Epithelial cell of proximal tubule (primary cell): ENCODE results near the gene ZBTB44. TPM values are rescaled to one million over a fixed set of nuclear protein-coding genes. Genes with fewer than 3 reads are reported as not detected.

Experiments
- DNase-seq: peaks from one replicate; pipeline ENCODE4 v3.0.0-alpha.2; 2011; ENCODE audit warnings: low read depth
- H3K4me3 ChIP-seq: 2 replicates; pipeline ENCODE4 v1.5.1; 2011; ENCODE audit warnings: low read depth, mild to moderate bottlenecking, low read length
- total RNA-seq: library from RNA; depleted of rRNA; stranded (reverse); fragments of >200 nt; gene quantifications from 2 replicates; pipeline ENCODE4 v1.2.3, GENCODE V29; 2015
- TF ChIP-seq, protein P1 (sequence below): conservative IDR thresholded peaks from 2 replicates; pipeline ENCODE4 v1.5.1; 2012; ENCODE audit warnings: low read depth, mild to moderate bottlenecking, low read length

The ZBTB44 gene
- total RNA-seq, 1 donor from 2014 or later: 14.8 TPM

DNA sequence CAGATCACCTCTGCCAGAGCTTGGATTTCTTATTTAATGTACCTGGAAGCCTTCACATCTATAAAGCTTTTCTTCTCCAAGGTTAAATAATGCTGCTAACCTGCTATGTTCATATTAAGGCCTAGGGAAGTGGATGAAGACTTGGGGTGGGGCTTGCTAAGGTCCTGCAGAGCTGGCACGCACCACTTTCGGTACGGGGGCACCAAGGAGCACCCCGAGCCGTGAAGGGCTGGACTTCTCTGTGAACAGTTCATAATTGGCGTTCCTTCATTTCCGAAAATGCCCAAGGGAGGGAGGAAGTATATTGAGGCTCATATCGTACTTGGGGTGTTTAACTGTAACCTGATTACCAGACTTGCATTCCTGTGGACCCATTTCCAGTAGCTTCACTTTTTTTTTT, 95.6 kb downstream of the ZBTB44 start:
- no peak for DNase-seq
- H3K4me3 ChIP-seq: no peak overlapping the region

DNA sequence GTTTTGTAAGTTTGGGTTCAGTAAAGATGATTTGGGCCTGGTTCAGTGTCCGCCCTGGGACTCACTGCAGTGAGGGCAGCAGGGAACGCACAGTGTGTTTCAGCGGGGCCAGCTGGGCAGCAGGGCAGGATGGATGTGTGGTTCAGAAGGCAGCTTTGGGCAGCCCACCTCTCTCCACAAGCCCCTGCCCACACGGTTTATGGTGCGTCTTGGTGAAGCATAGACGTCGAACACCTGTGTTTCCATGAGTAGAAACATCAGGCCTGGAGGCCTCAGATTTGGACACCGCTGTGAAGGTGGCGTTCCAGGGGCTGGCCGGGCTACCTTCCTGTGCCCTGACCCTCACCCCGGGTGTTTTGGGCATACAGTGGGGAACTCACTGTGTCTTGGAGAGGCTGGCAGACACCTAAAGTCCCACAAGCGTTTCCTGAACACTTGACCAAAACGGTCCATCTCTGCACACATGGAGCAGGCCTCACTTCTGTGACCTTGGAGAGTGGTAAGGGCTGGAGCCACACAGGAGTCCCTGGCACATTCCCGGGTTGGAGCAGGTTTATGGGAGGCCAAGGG, 96.1 kb downstream of the ZBTB44 start:
- DNase-seq: no peak
- TF ChIP-seq, protein P1, sequence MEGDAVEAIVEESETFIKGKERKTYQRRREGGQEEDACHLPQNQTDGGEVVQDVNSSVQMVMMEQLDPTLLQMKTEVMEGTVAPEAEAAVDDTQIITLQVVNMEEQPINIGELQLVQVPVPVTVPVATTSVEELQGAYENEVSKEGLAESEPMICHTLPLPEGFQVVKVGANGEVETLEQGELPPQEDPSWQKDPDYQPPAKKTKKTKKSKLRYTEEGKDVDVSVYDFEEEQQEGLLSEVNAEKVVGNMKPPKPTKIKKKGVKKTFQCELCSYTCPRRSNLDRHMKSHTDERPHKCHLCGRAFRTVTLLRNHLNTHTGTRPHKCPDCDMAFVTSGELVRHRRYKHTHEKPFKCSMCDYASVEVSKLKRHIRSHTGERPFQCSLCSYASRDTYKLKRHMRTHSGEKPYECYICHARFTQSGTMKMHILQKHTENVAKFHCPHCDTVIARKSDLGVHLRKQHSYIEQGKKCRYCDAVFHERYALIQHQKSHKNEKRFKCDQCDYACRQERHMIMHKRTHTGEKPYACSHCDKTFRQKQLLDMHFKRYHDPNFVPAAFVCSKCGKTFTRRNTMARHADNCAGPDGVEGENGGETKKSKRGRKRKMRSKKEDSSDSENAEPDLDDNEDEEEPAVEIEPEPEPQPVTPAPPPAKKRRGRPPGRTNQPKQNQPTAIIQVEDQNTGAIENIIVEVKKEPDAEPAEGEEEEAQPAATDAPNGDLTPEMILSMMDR: no peak

More for the DNA sequence above, 95.6 kb downstream of the ZBTB44 start:
- TF ChIP-seq, protein P1: no peak

DNA sequence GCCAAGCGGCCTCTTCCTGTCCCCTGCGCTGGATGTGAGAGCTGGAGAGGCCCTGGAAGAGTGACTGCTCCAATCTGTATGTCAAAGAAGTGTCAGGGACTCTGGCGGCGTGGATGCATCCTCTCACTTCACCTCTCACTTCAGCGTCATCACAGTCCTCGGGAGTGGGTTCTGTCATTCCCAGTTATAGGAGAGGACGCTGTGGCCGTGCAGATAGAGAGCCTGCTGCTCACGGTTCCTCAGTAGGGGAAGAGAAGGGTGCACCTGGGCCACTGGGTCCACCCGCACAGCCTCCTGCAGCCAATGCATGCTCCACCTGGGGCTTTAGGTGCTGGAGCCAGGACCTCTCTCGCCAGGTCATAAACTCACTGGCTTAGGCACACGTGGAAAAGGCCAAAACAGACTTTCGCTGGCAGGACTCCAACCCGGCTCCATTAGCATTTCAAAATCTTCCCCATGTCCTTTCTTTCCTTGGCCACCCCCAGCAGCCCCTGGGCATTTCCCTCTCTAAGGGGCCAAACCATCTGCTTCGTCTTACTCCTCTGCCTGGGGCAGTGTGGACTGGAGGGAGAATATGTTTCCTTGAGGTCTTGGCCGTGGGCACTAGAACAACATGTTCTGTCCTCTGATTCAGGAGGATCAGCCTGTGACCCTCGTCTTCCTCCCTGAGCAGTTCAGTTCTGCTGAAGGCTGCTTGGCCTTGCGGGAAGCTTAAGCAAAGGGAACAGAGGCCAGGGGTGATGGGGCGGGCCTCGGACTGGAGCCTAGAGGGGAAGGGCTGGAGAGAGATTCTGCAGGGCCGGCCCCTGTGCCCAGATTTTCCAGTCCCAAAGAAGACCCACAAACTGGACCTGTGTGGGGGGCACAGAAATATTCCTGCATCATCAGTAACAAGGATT, 97.3 kb downstream of the ZBTB44 start:
- H3K4me3 ChIP-seq: no peak overlapping the region
- TF ChIP-seq, protein P1: no peak
- DNase-seq: no peak

More for the DNA sequence above, 96.1 kb downstream of the ZBTB44 start:
- H3K4me3 ChIP-seq: no peak overlapping the region

DNA sequence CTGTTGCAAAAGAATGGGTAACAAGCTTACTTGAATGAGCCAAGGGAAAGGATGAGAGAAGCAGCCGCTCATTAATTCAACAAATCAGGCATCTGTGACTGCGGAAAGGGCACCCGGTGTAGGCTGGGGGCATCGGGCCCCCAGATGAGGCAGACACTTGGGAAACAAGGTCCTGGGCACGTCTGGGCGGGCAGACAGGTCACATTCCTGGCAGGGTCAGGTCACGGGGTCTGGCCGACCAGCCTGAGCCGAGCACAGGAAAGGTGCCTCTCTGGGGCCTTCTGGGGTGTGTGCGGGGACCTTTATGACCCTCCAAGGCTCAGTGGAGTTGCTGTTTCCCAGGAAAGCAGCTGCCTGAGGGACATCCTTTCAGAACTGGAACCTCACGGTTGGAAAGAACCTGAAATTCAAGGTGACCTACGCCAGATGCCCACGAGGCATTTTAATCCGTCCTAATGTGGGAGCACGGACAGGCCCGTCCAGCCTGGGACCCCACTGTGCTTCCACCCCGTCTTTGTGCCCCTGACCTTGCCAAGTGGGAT, 98.1 kb downstream of the ZBTB44 start:
- no peak overlapping the region for H3K4me3 ChIP-seq
- DNase-seq: no peak
- TF ChIP-seq, protein P1: no peak

DNA sequence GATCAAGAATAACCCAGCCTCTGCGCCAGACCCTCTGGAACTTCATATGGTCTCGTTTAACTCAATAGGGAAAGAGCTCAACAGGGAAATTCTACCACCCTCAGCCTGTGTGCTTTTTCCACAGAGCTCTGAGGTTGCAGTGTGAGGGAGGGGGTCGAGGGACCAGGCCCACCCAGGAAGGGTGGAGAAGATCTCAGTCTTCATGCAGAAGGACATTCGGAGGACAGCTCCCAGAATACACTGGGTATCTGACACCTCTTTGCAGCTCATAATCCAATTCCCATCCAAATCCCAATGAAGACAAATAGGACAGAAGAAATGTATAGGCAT, 98.5 kb downstream of the ZBTB44 start:
- H3K4me3 ChIP-seq: no peak overlapping the region
- DNase-seq: no peak
- TF ChIP-seq, protein P1: no peak

DNA sequence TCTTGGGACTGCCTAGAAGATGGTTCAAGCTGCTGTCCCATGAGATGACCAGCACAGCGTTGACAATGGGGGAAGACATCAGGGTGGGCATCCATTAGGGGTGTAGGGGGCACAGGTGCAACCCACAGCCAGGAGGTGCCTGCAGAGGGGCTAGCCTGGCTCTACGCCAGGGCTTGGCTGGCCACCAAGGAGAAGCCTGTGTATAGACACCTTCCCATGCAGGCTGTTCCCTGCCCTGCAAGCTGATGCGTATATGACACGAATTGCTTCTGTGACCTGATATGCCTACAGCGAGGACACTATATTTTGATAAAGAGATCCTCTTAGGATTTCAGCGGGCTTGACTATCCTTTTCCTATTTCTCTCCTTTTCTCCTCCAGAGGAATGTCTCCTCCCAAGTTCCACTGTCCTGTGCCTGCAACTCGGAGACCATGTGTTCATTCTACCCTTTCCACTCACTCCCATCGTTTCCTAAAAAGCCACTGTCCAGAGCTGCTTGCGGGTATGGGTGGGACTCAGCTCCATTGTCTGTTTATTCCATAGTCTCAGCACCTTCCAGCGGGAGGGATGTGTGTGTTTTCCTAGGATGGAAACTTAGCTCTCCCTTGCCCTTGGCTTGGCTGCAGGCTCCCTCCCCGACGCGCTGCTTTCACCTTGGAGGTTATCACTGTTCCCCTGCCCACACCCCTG, 99.0 kb downstream of the ZBTB44 start:
- DNase-seq: no peak
- TF ChIP-seq, protein P1: no peak
- H3K4me3 ChIP-seq: no peak overlapping the region
